GM19025 (cell line): ENCODE measurements around the gene DPH7.
"Not testable (repeated sequence)": the region's sequence is repeated elsewhere in the genome, so short reads cannot be mapped to it uniquely, and the experiment has no call there.

Experiments
- ATAC-seq: cut with Tn5 transposase; IDR thresholded peaks from one replicate; pipeline ENCODE4 v1.9.1; 2021; ENCODE audit warnings: mild to moderate bottlenecking, low read depth, moderate library complexity; ENCODE audit not compliant: unreplicated experiment

The DPH7 gene

DNA sequence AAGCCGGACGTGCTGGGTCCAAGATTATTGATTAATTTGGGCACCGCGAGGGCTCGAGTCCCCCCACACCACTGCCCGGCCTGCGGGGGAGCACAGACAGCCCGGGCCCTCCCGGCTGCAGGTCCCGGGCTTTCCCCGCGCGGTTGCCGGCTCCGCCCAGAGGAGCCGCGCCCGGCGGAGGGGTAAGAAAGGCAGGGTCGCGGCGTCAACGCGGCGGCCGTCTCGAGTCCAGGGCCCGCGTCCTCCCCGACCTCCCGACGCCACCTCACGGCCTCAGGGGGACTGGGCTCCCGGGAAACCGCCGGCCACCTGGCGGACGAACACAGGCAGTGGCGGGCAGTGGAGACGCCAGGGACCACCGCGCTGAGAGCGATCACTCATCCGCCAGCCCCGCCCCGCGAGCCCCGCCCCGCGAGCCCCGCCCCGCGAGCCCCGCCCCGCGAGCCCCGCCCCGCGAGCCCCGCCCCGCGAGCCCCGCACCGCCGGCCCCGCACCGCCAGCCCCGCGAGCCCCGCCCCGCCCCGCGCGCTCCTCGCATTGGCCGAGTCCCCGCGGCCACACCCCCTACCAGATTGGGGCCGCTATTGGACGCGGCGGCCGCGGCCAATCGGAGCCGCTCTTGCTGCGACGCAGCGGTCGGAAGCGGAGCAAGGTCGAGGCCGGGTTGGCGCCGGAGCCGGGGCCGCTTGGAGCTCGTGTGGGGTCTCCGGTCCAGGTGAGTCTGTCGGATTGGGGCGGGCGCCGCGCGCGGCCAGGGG lies 27.3 kb downstream of the DPH7 start, which contains the start of gene MRPL41:
Gene MRPL41, plus strand, starts transcription at position 616 of the 758 bp plus-strand sequence. CDS start 203 bp downstream, outside the sequence.
- peak; percentile 88 for ATAC-seq

DNA sequence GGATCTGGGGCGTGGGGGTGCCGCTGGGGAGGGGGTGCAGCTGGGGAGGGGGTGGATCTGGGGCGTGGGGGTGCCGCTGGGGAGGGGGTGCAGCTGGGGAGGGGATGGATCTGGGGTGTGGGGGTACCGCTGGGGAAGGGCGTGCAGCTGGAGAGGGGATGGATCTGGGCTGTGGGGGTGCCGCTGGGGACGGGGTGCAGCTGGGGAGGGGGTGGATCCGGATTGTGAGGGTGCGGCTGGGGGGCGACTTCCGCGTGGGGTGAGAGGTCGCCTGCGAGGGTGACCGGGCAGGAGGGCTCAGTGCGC lies 27.8 kb downstream of the DPH7 start:
- not testable (repeated sequence) for ATAC-seq

DNA sequence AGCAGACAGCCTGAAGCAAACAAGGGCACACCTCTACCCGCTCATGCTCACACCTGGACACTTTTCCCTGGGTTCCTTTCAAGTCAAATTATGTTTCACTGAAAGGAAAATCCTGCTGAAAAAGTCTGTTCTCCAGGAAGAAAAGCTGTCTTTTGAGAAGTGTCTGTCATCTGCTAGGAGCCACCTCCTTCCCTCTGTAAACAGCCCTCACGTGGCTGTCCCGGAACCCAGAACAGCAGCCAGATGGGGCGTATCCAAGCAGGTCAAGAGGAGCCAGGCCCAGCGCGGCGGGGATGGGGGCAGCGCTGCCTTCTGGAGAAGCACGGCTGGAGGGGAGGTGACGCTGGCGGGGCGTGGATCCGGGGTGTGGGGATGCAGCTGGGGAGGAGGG lies 28.5 kb downstream of the DPH7 start, which contains the start of gene PNPLA7:
Gene PNPLA7, minus strand, starts transcription at position 172 of the 391 bp plus-strand sequence. CDS start 205 bp downstream, outside the sequence.
- ATAC-seq: no peak

DNA sequence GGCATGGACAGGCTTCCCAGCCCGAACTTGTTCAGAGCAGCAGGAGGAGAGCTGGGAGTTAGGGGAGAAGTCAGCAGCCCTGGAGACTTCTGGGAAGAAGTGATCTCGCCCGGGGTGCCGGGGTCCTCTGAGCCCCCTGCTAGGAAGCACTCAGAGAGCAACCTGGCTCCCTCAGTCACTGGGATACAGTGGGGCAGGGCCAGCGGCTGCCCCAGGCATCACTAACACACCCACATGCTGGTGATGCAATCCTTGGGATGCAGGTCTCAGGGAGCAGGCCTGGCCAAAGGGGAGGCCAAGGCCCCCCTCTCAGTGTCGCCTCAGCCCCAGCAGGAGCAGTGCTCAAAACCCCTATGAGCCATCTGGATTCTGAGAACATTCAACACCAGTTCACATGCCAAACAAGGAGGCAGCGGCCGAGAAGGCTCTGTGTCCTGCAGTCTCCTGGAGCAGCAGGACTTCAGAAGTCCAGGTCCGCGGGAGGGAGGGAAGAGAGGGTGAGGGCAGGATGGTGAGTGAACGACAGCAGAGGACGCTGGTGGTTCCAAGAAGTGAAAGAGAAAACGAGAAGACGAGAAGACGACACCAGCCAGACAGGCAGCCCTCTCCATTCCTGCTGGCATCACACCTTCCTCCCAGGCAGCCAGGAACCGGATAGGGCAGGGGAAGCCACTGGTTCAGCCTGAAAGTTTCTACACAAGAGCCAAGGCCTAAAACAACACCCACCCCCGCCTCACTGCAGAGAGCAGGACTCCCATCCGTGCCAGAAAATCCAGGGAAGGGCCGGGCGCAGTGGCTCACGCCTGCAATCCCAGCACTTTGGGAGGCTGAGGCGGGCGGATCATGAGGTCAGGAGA lies 30.8 kb downstream of the DPH7 start:
- no peak for ATAC-seq

DNA sequence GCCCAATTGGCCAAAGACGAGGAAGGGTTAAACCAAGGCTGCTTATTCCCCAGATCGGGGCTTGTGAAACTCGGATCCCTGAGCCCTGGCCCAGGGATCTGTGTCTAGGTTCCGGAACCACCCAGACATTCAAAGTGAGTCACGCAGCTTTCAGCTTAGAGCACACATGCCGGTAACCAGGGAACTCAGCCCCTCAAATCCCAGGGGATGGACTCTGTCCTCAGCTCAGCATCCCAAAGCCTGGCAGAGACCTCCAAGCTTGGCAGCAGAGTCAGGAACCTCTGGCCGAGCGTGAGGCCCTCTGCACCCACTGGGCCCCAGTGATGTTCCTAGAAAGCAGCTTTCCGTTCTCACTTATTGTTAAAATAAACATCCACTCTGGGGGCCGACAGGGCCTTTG lies 33.6 kb downstream of the DPH7 start:
- no peak for ATAC-seq

DNA sequence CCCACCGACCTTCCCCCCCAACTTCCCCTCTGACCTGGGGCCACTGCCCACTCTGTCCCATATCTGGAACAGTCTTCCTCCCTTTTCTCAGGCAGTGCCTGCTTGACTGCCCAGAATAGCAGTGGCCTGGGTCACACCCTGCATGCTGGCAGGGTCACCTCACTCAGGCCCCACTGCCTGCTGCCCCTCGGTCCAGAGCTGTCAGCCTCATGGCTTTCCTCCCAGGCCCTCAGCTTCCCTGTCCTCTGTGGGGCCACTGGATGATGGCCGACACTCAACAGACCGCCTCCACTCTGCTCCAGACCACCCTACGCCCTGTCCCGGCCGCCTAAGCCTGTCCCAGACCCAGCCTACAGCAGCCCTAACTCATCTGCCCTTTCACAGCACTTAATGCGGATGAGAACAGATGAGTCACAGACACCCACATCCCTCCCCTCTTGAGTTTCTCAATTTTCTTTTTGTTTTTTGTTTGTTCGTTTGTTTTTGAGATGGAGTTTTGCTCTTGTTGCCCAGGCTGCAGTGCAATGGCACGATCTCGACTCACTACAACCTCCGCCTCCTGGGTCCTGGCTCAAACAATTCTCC lies 34.5 kb downstream of the DPH7 start:
- no peak for ATAC-seq

DNA sequence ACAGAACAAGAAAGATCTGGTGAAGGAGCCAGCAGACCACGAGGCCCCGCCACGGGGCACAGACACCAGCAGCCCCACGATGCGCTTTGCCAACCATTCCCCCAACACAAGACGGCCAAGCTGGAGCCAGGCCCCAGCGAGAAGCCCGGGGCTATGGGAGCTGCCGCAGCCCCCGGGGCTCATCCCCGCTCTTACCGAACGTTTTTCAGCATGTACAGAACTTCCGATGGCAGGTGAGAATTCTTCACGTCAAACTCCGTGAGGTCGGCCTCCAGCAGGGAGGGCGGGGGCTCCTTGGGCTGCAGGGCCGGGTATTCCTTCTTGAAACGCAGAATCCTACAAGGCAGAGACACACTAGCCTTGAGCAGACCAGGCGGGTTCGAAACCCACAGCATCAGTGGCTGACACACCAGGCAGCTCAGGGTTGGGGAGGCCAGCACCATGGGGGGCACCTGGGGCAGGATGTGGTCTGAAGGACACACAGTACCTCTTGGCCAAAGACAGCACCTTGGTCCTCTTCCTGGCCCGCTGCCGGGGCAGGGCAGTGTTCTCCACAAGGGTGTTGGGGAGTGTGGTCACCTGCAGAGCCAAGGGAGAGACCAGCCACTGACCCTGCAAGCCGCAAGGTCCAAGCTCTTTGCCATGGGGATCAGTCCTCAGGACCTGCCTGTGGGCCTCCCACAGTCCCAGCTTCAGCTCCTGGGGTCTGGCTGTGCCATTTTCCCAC lies 35.3 kb downstream of the DPH7 start:
- no peak for ATAC-seq

DNA sequence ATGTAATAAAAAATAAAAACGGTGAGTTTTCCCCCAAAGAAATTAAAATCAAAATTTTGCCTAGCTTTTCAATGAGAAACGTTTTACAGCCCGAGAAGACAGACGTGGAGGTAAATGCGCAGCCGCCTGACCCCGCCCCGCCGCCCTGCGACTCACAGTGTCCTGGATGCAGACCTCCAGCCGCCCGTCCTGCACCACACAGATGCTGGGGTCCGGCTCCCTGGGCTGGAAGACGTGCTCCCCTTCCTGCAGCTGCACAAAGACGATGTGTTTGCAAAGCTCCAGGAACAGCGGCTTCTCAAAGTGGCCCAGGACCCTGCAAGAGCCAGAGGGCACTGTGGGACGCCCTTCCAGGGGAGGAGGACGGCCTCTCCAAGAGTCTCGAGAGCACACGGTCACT lies 36.2 kb downstream of the DPH7 start:
- no peak for ATAC-seq

DNA sequence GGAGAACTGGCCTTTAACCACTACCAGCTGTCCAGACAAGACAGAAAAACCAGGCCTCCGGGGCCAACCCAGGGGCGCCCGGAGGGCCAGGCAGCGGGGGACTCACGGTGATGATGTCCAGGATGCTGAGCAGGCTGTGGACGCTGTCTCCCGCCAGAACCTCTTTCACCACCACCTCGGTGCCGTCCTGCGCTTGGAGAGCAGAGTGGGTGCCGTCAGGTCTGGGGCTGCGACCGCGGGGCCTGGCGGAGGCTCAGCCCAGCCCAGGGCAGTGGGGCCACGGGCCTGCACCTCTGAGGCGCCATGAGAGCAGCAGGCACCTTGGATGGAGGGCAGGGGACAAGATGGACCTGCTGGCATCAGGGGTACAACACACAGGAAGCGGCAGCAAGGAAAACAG lies 38.2 kb downstream of the DPH7 start:
- ATAC-seq: no peak

DNA sequence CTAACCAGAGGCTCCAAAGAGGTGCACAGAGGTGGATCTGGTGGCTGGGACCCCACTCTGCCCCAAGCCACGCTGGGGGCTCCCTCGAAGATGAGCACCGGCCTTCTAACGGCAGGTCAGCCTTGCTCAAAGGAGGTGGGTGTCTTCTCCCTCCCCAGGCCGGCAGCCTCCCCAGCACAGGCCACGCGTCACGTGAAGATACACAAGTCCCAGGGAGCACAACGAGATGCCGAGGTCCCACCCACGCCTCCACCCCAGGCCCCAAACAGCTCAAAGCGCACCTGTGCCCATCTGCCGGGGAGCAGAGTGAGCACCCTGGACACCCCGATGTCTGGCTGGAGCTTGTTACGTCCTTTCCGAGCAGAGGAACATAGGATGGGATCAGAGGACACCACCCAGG lies 40.7 kb downstream of the DPH7 start:
- no peak for ATAC-seq

DNA sequence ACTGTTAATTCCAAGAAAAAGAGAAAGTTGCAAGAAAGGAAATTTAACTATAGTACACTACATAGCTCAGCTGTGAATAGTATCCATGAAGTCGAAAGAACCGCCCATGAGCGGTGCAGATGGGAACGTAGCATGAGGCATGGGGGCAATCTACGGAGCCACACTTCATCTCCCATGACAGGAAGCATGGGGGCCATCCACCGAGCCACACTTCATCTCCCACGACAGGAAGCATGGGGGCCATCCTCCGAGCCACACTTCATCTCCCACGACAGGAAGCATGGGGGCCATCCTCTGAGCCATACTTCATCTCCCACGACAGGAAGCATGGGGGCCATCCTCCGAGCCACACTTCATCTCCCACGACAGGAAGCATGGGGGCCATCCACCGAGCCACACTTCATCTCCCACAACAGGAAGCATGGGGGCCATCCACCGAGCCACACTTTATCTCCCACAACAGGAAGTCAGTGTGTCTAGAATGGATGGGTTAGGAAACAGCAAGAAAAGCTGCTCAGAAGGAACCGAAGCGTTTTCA lies 42.1 kb downstream of the DPH7 start:
- ATAC-seq: not testable (repeated sequence)

DNA sequence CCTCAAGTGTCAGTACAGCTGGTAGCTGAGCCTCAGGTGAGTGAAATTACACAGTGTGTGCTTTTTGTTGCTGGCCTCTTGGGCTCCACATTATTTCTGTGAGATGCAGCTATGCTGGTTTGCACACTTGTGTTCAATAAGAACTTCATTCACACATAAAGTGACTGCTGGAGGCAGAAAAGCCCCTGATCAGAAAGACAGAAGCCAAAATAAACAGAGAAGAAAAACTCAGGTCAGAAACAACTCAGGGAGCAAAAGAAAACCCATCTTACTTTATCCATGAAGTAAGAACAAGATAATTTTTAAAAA lies 43.7 kb downstream of the DPH7 start:
- ATAC-seq: no peak

DNA sequence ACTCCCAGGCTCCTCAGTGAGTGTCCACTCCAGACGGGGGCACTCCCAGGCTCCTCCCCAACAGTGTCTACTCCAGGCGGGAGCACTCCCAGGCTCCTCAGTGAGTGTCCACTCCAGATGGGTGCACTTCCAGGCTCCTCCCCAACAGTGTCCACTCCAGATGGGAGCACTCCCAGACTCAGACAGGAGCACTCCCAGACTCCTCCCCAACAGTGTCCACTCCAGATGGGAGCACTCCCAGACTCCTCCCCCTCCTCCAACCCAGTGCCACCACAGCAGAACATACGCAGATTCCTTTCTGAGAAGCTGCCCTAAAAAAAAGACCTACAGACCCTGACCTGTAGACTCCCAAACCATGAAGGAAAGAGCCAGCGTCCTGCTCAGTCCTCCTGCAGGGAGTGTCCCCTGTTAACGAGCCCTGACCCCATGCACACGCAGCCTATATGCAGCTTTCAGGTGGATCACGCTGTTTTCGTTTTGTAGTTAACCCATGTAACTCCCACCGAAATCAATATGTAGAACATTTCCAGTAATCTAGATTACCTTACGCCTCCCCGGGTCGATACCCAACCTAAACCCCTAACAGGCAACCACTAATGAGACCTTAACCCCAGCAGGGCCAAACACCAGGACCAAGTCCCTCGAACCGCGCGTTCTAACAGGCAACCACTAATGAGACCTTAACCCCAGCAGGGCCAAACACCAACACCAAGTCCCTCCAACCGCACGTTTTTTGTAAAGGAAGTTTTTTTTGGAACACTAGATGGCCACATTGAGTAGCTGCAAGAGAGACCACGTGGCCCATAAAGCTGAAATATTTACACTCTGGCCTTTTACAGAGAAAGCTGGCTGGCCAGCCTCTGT lies 44.2 kb downstream of the DPH7 start:
- no peak for ATAC-seq

DNA sequence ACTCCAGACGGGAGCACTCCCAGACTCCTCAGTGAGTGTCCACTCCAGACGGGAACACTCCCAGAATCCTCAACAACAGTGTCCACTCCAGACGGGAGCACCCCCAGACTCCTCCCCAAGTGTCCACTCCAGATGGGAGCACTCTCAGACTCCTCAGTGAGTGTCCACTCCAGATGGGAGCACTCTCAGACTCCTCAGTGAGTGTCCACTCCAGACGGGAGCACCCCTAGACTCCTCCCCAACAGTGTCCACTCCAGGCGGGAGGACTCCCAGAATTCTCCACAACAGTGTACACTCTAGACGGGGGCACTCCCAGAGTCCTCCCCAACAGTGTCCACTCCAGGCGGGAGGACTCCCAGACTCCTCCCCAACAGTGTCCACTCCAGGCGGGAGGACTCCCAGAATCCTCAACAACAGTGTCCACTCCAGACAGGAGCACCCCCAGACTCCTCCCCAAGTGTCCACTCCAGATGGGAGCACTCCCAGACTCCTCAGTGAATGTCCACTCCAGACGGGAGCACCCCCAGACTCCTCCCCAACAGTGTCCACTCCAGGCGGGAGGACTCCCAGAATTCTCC lies 45.7 kb downstream of the DPH7 start:
- not testable (repeated sequence) for ATAC-seq

DNA sequence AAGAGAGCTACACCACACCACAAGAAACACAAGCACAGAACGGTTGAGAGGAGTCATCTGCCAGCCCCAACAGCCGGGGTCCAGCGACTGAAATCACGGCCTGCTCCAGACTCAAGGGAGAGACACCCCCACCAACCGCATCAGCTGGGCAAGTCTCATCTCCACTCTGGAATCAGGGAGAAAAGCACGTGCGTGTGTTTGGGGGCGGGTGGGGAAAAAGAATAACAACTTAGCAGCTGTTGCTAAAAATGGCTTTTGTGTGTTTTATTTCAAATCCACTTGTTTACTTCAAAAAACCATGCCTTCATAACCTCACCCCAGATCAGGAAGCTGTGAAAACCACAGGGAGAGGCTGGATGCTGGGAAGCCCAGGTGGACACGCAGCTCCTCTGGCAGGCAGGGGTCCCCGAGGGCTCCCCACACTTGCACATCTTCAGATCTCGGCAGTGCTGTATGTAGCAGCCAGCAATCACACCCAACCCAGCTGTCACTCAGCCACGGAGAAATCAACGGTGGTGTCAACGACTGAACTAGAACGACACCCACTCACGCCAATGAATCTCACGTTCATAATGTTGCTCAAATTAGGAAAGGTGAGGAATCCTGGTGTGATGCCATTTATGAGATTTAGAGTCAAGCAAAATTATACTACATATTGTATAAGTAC lies 47.5 kb downstream of the DPH7 start:
- ATAC-seq: no peak

DNA sequence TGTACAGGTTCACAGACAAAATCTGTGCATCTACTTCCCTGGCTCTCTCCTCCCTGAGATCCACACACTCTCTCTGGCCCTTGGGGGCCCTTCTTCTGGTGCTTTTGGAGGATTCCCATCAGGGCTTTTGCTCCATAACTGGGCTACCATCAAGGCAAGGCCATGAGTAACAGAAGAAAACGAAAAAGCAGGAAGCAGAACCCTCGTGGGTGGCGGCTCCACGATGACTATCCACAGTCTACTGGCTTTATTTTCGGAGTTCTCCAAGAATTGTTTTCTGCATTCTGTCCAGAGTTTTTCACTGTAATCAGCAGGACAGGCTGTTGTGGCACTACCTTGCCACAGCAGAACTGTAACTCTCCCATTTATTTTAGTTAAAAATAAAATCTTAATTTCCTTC lies 48.4 kb downstream of the DPH7 start:
- ATAC-seq: no peak

DNA sequence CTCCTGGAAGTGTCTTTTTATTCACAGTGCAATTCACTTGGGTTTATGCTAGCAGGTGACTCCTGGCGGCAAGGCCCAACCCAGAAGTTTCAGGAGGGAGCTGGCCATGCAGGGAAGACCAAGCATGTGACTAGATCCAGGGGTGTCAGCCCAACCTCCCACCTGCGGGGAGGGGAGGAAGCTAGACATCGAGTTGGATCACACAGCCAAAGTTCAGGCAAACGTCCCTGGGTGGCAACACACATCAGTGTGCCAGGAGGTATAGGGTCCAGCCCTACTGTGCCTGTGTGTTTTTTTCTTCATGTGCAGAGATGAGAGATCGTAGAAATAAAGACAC lies 53.8 kb downstream of the DPH7 start:
- ATAC-seq: no peak

DNA sequence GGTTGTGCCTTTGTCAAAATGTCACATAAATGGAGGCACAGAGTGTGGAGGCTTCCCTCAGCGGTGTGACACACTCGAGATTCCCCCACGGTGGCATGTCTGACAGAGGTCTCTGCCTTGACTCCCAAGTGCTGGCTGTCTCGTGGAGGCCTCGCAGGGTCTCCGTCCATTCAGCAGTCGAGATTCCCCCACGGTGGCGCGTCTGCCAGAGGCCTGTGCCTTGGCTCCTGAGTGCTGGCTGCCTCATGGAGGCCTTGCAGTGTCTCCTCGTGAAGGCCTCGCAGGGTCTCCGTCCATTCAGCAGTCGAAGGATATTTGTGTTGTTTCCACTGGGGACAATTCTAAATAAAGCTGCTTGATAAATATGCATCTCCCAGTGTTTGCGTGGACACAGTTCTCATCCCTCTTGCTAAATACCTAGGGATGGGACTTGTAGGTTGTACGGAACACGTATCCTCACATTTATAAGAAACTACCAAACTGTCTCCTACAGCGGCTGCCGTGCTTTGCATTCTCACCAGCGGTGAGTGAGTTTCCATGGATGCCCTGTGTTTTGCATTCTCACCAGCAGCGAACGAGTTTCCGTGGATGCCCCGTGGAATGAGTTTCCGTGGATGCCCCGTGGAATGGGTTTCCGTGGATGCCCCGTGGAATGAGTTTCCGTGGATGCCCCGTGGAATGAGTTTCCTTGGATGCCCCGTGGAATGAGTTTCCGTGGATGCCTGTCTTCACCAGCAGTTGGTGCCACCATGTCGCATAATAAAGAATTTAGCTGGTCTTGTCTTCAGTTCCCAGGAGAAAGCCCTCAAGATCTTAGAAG lies 54.4 kb downstream of the DPH7 start:
- ATAC-seq: no peak
